Brain microvascular endothelial cell (primary cell): ENCODE measurements around the gene KIF3B.

Source experiments
- DNase-seq: peaks from one replicate; pipeline ENCODE4 v3.0.0-alpha.2; 2020
- H3K27ac ChIP-seq: fragments of 250-450 bp; sonication (Bioruptor Pico); 2 replicates; pipeline ENCODE4 v1.5.1; 2020; ENCODE audit warnings: mild to moderate bottlenecking, moderate library complexity
- H3K27me3 ChIP-seq: fragments of 250-450 bp; sonication (Bioruptor Pico); replicated peaks from 2 replicates; pipeline ENCODE4 v1.5.1; 2020; ENCODE audit warnings: mild to moderate bottlenecking
- H3K36me3 ChIP-seq: fragments of 250-450 bp; sonication (Bioruptor Pico); replicated peaks from 2 replicates; pipeline ENCODE4 v1.5.1; 2020; ENCODE audit warnings: mild to moderate bottlenecking
- H3K4me3 ChIP-seq: 2 replicates; pipeline ENCODE4 v1.5.1; 2011; ENCODE audit warnings: low read depth, mild to moderate bottlenecking, control low read depth, low read length, moderate library complexity
- in situ Hi-C: cut with HindIII; loops from 2 replicates; pipeline ENCODE4 v1.10.0; 2017; ENCODE audit warnings: low sequenced_read_pairs, low pct_ligation_motif_present
- TF ChIP-seq, protein P1 (sequence below): IDR thresholded peaks from 2 replicates; pipeline ENCODE4 v1.5.1; 2011; ENCODE audit warnings: low read depth, mild to moderate bottlenecking, moderate library complexity, low read length, control low read depth, inconsistent platforms; ENCODE audit errors: missing control alignments

KIF3B gene

DNA sequence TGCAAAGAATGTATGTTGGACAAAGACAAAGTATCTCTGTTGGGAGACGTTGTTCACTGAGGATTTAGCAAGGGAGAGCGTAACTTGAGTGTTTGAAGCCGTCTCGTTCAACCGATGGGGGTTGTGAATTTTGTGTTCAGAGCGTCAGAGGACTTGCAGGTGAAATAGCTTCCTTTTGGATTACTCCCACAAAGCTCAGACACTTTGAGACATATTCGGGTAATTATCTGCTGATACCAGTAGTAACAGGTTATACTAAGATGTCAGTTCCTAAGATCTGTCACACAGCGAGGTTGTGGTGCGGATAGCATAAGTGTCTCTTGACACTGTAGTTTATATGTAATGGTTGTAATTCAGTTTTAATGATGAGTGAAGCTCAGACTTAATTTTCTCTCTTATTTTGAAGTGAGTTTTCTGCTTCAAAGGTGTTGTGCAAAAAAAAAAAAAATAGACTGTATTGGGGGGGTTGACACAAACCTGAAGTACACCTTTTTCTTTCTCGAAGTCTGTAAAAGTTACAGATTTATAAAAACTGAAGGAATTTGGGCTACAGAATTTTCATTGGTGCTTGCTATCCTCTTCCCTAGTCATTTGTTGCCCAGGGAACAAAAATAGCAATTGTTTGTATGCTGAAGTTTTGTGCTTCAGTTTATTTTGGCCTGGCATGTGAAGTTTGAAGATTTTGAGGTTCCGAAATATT is 82.3 kb downstream of the KIF3B start:
- TF ChIP-seq, protein P1, sequence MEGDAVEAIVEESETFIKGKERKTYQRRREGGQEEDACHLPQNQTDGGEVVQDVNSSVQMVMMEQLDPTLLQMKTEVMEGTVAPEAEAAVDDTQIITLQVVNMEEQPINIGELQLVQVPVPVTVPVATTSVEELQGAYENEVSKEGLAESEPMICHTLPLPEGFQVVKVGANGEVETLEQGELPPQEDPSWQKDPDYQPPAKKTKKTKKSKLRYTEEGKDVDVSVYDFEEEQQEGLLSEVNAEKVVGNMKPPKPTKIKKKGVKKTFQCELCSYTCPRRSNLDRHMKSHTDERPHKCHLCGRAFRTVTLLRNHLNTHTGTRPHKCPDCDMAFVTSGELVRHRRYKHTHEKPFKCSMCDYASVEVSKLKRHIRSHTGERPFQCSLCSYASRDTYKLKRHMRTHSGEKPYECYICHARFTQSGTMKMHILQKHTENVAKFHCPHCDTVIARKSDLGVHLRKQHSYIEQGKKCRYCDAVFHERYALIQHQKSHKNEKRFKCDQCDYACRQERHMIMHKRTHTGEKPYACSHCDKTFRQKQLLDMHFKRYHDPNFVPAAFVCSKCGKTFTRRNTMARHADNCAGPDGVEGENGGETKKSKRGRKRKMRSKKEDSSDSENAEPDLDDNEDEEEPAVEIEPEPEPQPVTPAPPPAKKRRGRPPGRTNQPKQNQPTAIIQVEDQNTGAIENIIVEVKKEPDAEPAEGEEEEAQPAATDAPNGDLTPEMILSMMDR, result no peak
- in situ Hi-C loops, result no loop called here
- DNase-seq, result peak; percentile 22
- Histone ChIP-seq H3K27ac (peak overlapping the region; percentile 97), H3K27me3 (no peaks in the 10 kb centered on the region), H3K4me3 (peak overlapping the region; percentile 91), H3K36me3 (no peaks in the 10 kb centered on the region)

DNA sequence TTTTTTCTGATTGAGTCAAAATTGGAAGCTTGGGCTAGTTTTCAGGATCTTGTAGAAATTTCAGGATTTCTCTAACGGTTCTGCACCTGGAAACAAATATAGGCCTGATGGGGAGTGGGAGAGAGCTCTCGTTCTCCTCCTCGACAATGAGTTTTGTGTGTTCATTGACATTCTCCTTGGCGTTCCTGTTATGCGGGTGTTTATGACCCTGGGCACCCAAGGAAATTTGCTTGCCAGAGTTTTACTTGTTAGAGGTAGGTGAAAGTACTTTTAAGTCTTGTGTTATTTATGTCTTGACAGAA is 82.8 kb downstream of the KIF3B start:
- in situ Hi-C loops, result no loop called here
- Histone ChIP-seq H3K27ac (peak overlapping the region; percentile 31), H3K36me3 (no peaks in the 10 kb centered on the region), H3K27me3 (no peaks in the 10 kb centered on the region), H3K4me3 (peak overlapping the region; percentile 91)
- TF ChIP-seq, protein P1, result no peak
- DNase-seq, result no peak

DNA sequence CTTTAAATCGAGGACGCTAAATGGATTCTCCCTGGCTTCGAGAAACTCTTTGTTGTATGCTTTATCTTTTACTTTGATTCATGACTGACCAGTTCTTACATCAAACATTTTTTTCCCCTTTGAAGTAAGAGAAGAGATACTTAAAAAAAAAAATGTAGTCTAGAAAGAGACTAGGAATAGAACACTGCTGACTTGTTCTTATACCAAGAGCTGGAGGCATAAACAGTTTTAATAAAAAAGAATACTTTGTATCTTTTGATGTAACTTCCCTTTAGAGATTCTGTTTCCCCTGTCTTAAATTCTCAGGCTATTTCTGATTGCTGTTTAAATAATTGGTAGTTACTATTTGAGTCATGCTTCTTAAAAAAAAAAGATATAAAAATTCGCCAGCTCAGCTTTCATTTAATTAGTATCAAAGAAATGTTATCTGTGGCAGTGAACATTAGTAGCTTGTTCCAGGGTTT is 85.5 kb downstream of the KIF3B start:
- no peaks in the 10 kb centered on the region for H3K27me3 ChIP-seq
- no peak overlapping the region for H3K27ac ChIP-seq
- in situ Hi-C loops, result no loop called here
- no peak overlapping the region for H3K4me3 ChIP-seq
- TF ChIP-seq, protein P1, result no peak
- peaks cover 3% of the 10 kb centered on the region for H3K36me3 ChIP-seq
- DNase-seq, result no peak

DNA sequence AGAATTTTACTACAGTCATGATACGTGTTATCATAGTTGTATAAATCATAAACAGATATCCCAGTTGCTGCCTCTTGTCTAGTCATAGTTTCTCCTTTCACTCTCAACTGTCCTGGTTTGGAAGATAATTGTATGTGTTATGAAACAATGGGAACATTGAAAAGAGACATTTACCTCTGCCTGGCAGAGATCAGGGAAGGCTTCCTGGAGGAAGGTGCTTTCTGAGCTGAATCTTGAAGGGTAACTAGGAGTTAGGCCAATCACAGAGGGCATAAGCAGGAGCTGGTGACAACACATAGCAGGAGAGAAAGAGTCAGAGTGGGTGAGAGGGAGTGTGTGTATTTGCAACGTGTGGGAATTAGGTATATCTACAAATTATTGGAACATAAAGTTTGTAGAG is 86.0 kb downstream of the KIF3B start:
- H3K27me3 ChIP-seq, result no peaks in the 10 kb centered on the region
- no peak overlapping the region for H3K4me3 ChIP-seq
- peaks cover 3% of the 10 kb centered on the region for H3K36me3 ChIP-seq
- TF ChIP-seq, protein P1, result no peak
- in situ Hi-C loops, result no loop called here
- no peak overlapping the region for H3K27ac ChIP-seq
- no peak for DNase-seq

- Histone ChIP-seq H3K36me3 (peaks cover 8% of the 10 kb centered on the region), H3K4me3 (no peak overlapping the region), H3K27ac (no peak overlapping the region), H3K27me3 (no peaks in the 10 kb centered on the region)
- TF ChIP-seq, protein P1, result no peak
- DNase-seq, result no peak
- in situ Hi-C loops, result no loop called here
Measured at GRCh38 chr20:32364554-32365208, 87.2 kb downstream of the KIF3B start.

GRCh38 chr20:32365564-32365963 is 88.1 kb downstream of the KIF3B start:
- peaks cover 16% of the 10 kb centered on the region for H3K36me3 ChIP-seq
- H3K4me3 ChIP-seq, result no peak overlapping the region
- no peaks in the 10 kb centered on the region for H3K27me3 ChIP-seq
- in situ Hi-C loops, result no loop called here
- no peak overlapping the region for H3K27ac ChIP-seq
- TF ChIP-seq, protein P1, result no peak
- no peak for DNase-seq
